ENCODE results near the gene ELK4.

- TF ChIP-seq, protein P1, sequence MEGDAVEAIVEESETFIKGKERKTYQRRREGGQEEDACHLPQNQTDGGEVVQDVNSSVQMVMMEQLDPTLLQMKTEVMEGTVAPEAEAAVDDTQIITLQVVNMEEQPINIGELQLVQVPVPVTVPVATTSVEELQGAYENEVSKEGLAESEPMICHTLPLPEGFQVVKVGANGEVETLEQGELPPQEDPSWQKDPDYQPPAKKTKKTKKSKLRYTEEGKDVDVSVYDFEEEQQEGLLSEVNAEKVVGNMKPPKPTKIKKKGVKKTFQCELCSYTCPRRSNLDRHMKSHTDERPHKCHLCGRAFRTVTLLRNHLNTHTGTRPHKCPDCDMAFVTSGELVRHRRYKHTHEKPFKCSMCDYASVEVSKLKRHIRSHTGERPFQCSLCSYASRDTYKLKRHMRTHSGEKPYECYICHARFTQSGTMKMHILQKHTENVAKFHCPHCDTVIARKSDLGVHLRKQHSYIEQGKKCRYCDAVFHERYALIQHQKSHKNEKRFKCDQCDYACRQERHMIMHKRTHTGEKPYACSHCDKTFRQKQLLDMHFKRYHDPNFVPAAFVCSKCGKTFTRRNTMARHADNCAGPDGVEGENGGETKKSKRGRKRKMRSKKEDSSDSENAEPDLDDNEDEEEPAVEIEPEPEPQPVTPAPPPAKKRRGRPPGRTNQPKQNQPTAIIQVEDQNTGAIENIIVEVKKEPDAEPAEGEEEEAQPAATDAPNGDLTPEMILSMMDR (optimal IDR thresholded peaks at IDR 0.05 in 1 of 3, IDR thresholded peaks at IDR 0.05 in 1 of 3, conservative IDR thresholded peaks at IDR 0.05 in 1 of 3; ENCODE audit: extremely low read depth in 1 of 3, insufficient read depth in 2 of 3, low read length in 3 of 3) = no peak
- no peak for TF ChIP-seq EZH2 (IDR thresholded peaks at IDR 0.05; ENCODE audit: low read length)
Observed at GRCh38 chr1:205580923-205581180, 51.0 kb downstream of the ELK4 start.
